Measurements from ENCODE around the gene NEK10. TPM values are rescaled to one million over a fixed set of nuclear protein-coding genes. Genes with fewer than 3 reads are reported as not detected.

Gene NEK10
- polyA plus RNA-seq, 2 of the 4 experiments (the other 2 are of a cell fraction), result 1.7 to 2.9 TPM

DNA sequence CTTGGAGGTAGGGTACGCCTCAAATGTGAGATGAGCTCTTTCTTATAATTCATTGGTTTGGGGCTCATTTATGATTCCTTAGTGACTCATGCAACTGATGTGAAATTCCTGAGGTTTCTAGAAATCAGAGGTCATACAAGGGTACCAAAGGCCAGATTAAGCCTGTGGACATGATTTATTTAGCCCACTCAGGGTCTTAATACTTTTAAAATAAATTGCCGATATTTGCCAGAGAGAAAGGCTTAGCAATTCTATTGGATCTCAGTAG, 289.0 kb downstream of the NEK10 start:
- Histone ChIP-seq H3K4me1 (no peaks in the 10 kb centered on the region), H3K9me3 (no peaks in the 10 kb centered on the region), H3K4me3 (no peak overlapping the region), H3K4me2 (no peak overlapping the region), H3K27ac (no peak overlapping the region)
- WGBS (ENCODE audit: missing lambda C conversion rate), result 59% methylated on average over 2 of the region's 2 CpGs
- ATAC-seq, result no peak
- POLR2A ChIA-PET, result no interaction called here
- no peak for DNase-seq (ENCODE audit: low read depth in 1 of 2, low spot score in 1 of 2)
- no peak for TF ChIP-seq HOXA7 (CRISPR knock-in tag; IDR thresholded peaks at IDR 0.05)
- no peak for TF ChIP-seq HOXB13 (CRISPR knock-in tag; IDR thresholded peaks at IDR 0.05; ENCODE audit: low read depth)
- TF ChIP-seq, protein P1, sequence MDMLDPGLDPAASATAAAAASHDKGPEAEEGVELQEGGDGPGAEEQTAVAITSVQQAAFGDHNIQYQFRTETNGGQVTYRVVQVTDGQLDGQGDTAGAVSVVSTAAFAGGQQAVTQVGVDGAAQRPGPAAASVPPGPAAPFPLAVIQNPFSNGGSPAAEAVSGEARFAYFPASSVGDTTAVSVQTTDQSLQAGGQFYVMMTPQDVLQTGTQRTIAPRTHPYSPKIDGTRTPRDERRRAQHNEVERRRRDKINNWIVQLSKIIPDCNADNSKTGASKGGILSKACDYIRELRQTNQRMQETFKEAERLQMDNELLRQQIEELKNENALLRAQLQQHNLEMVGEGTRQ (IDR thresholded peaks at IDR 0.05), result no peak
- no peak for TF ChIP-seq NPAS2 (CRISPR knock-in tag; IDR thresholded peaks at IDR 0.05; ENCODE audit: borderline replicate concordance)
- FAIRE-seq, result no peak
- CTCF ChIA-PET, result no interaction called here

DNA sequence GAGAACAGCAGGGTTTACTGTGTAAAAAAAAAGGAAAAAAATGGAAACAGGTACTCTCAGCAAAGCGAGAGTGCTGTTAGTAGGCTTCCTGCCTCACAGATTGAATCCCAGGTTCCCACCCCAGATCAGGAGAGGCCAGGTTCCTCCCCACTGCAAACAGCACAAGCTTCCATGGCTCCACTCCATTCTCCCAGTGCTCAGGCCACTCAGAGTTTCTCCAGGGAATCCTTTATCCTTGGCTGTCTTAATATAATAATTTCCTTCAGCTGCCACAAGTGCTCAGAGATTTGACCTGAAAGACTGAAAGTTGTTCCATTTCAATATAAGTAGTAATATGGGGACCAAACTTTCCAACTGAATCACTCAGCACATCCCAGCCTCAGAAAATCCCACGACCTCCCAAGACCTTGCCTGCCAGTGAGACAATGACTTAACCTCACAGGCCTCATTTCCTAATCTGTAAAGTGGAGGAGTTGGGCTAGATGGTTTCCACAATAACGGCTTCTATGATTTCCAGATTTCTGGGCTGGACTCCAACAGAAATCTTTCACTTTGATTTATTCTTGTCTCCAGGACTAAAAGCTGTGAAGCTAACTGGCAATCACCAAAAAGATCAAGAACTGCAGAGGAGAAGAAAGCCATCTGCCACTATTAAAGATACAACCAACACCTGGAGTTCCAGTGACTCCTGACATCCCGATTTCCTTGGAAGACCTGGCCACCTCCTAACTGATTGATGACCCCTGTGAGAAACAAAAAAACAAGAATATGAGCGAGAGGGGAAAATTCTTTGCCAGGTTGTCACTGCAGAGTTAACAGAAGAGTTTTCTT, 289.5 kb downstream of the NEK10 start:
- Histone ChIP-seq H3K9me3 (no peaks in the 10 kb centered on the region), H3K4me3 (no peak overlapping the region), H3K4me1 (no peaks in the 10 kb centered on the region), H3K27ac (no peak overlapping the region), H3K4me2 (no peak overlapping the region)
- ATAC-seq, result no peak
- ChIA-PET POLR2A (no interaction called here), CTCF (no interaction called here)
- 16% methylated on average over 5 of the region's 5 CpGs for WGBS (ENCODE audit: missing lambda C conversion rate)
- TF ChIP-seq, protein P1 (IDR thresholded peaks at IDR 0.05), result no peak
- TF ChIP-seq, protein P2, sequence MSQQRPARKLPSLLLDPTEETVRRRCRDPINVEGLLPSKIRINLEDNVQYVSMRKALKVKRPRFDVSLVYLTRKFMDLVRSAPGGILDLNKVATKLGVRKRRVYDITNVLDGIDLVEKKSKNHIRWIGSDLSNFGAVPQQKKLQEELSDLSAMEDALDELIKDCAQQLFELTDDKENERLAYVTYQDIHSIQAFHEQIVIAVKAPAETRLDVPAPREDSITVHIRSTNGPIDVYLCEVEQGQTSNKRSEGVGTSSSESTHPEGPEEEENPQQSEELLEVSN (IDR thresholded peaks at IDR 0.05; ENCODE audit: borderline replicate concordance, low read depth), result no peak
- TF ChIP-seq RCOR1 (IDR thresholded peaks at IDR 0.05; ENCODE audit: low read depth, low read length) (no peak), KDM5A (IDR thresholded peaks at IDR 0.05) (no peak), SMC3 (IDR thresholded peaks at IDR 0.05) (no peak)
- no peak for FAIRE-seq
- DNase-seq (ENCODE audit: low read depth in 1 of 2, low spot score in 1 of 2), result no peak

DNA sequence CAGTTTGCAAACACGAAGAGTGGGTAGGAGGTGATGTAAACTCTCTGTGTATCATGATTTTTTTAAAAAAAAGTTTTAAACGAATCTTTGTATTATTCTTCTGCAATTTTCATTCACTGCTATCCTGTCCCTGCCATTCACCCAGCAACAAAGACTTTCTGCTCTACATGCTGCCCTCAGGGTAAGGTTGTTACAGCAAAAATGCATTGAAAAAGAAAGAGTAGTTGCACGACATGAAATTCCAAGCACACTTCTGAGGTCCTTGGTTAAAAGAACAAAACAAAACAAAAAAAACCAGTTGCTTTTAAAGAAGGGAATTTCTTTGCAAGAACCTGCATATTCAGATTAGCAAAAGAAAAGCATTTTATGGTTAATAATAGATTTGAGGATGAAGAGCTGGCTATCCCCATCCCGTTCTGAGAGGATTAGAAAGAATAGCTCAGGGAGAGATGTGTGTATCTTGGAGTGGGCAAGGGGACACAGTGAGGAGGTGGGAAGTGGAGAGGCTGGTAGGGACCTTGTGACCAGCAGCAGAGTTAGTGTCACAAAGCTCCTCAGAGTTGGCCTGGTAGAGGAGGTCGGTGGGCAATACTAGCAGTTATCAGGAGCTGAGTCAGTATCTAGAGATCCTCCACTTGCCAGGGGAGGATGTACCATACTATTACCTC, 290.8 kb downstream of the NEK10 start:
- Histone ChIP-seq H3K27ac (no peak overlapping the region), H3K4me3 (no peak overlapping the region), H3K9me3 (no peaks in the 10 kb centered on the region), H3K4me1 (no peaks in the 10 kb centered on the region), H3K4me2 (no peak overlapping the region)
- POLR2A ChIA-PET, result no interaction called here
- WGBS (ENCODE audit: missing lambda C conversion rate), result 2% methylated on average over 5 of the region's 5 CpGs
- DNase-seq (ENCODE audit: low read depth in 1 of 2, low spot score in 1 of 2) (no peak), ATAC-seq (no peak), FAIRE-seq (no peak)
- CTCF ChIA-PET, result no interaction called here
- TF ChIP-seq FOXS1 (CRISPR knock-in tag; IDR thresholded peaks at IDR 0.05) (no peak), BHLHE40 (IDR thresholded peaks at IDR 0.05; ENCODE audit: low read depth, low read length) (no peak), KDM5A (IDR thresholded peaks at IDR 0.05) (no peak), SMC3 (IDR thresholded peaks at IDR 0.05) (no peak), MAZ (IDR thresholded peaks at IDR 0.05; ENCODE audit: borderline replicate concordance, low read depth, low read length) (no peak), CBX2 (IDR thresholded peaks at IDR 0.05; ENCODE audit: borderline replicate concordance, low read depth) (no peak), SREBF2 (IDR thresholded peaks at IDR 0.05) (no peak), EP300 (IDR thresholded peaks at IDR 0.05) (no peak), CHD4 (IDR thresholded peaks at IDR 0.05; ENCODE audit: borderline replicate concordance) (no peak), RCOR1 (IDR thresholded peaks at IDR 0.05; ENCODE audit: low read depth, low read length) (no peak), POLR2AphosphoS2 (conservative IDR thresholded peaks at IDR 0.05; ENCODE audit: low read length) (no peak), HDAC2 (IDR thresholded peaks at IDR 0.05) (no peak), POLR2A (IDR thresholded peaks at IDR 0.05; ENCODE audit: low read length) (no peak), RAD21 (conservative IDR thresholded peaks at IDR 0.05 in 1 of 2, IDR thresholded peaks at IDR 0.05 in 1 of 2) (no peak)
- TF ChIP-seq, protein P3, sequence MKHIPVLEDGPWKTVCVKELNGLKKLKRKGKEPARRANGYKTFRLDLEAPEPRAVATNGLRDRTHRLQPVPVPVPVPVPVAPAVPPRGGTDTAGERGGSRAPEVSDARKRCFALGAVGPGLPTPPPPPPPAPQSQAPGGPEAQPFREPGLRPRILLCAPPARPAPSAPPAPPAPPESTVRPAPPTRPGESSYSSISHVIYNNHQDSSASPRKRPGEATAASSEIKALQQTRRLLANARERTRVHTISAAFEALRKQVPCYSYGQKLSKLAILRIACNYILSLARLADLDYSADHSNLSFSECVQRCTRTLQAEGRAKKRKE (CRISPR knock-in tag; IDR thresholded peaks at IDR 0.05; ENCODE audit: low read depth), result no peak
- TF ChIP-seq, protein P4, sequence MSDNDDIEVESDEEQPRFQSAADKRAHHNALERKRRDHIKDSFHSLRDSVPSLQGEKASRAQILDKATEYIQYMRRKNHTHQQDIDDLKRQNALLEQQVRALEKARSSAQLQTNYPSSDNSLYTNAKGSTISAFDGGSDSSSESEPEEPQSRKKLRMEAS (IDR thresholded peaks at IDR 0.05), result no peak
- TF ChIP-seq, protein P5, sequence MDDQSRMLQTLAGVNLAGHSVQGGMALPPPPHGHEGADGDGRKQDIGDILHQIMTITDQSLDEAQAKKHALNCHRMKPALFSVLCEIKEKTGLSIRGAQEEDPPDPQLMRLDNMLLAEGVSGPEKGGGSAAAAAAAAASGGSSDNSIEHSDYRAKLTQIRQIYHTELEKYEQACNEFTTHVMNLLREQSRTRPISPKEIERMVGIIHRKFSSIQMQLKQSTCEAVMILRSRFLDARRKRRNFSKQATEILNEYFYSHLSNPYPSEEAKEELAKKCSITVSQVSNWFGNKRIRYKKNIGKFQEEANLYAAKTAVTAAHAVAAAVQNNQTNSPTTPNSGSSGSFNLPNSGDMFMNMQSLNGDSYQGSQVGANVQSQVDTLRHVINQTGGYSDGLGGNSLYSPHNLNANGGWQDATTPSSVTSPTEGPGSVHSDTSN (IDR thresholded peaks at IDR 0.05), result no peak

All from A549 (cell line).